ENCODE measurements around the gene ALB.

Gene ALB

DNA sequence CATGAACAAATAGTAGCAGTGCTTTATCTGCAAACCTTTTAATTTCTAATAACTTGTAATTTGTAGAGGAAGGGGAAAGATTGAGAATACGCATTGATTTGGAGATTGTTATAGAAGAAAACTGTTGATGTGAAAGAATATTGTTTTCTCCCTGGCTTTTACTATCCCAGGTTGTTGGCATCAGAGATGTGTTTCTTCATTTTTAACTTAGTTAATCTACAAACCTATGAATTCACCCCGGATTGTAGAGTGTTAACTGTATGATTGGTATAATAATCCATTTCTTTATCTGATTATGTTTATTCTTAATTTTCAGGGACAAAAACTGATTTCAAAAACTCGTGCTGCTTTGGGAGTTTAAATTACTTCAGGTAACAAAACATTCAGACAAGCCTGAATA, 50.8 kb downstream of the ALB start:
- no peak for DNase-seq
- Mint-ChIP-seq H3K27me3 (ENCODE audit: low read depth, poor library complexity) (no peaks in the 10 kb centered on the region), H3K36me3 (ENCODE audit: low read depth) (no peaks in the 10 kb centered on the region), H3K4me1 (peaks cover 7% of the 10 kb centered on the region), H3K9me3 (no peaks in the 10 kb centered on the region), H3K27ac (no peak overlapping the region), H3K4me3 (no peak overlapping the region)
- TF ChIP-seq, protein P1, sequence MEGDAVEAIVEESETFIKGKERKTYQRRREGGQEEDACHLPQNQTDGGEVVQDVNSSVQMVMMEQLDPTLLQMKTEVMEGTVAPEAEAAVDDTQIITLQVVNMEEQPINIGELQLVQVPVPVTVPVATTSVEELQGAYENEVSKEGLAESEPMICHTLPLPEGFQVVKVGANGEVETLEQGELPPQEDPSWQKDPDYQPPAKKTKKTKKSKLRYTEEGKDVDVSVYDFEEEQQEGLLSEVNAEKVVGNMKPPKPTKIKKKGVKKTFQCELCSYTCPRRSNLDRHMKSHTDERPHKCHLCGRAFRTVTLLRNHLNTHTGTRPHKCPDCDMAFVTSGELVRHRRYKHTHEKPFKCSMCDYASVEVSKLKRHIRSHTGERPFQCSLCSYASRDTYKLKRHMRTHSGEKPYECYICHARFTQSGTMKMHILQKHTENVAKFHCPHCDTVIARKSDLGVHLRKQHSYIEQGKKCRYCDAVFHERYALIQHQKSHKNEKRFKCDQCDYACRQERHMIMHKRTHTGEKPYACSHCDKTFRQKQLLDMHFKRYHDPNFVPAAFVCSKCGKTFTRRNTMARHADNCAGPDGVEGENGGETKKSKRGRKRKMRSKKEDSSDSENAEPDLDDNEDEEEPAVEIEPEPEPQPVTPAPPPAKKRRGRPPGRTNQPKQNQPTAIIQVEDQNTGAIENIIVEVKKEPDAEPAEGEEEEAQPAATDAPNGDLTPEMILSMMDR (IDR thresholded peaks at IDR 0.05), result no peak

DNA sequence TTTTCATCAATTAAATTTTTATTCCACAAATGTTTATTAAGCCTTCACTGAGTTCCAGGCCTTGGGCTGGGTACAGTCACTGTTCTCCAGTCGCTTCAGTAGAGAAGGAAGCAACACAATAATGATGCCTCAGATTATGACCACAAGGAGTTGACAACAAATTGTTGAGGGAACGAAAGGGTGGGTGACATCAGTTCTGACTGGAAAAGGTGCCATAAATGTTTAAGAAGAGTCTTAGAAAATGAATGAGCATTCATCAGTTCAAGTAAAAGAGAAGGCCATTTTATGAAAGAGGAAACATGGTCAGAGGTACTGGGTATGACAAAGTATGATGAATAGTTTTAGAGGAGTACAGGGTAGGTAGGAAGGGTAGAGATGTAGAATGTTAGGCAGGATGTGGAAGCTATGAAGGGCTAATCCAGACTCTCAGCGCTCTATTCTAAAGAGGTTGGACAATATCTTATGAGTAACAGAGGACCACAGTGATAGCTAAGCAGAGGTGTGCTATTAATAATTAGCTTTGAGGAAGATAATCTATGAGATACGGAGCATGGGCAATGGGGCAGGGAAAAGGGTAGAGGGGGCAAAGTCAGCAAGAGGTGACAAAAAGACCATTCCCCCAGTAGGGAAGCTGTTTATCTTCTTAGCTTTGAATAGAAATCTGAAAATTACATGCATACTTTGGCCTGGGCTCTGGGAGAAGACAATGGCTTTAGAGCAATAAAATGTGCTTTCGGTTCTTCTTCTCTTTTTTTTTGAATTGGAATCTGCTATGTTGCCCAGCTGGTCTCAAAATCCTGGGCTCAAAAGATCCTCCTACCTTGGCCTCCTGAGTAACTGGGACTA, 52.3 kb downstream of the ALB start:
- H3K27me3 Mint-ChIP-seq (ENCODE audit: low read depth, poor library complexity), result peaks cover 4% of the 10 kb centered on the region
- DNase-seq, result no peak
- H3K27ac Mint-ChIP-seq, result no peak overlapping the region
- no peaks in the 10 kb centered on the region for H3K36me3 Mint-ChIP-seq (ENCODE audit: low read depth)
- no peaks in the 10 kb centered on the region for H3K4me1 Mint-ChIP-seq
- TF ChIP-seq, protein P1 (IDR thresholded peaks at IDR 0.05), result no peak
- no peaks in the 10 kb centered on the region for H3K9me3 Mint-ChIP-seq
- H3K4me3 Mint-ChIP-seq, result no peak overlapping the region

DNA sequence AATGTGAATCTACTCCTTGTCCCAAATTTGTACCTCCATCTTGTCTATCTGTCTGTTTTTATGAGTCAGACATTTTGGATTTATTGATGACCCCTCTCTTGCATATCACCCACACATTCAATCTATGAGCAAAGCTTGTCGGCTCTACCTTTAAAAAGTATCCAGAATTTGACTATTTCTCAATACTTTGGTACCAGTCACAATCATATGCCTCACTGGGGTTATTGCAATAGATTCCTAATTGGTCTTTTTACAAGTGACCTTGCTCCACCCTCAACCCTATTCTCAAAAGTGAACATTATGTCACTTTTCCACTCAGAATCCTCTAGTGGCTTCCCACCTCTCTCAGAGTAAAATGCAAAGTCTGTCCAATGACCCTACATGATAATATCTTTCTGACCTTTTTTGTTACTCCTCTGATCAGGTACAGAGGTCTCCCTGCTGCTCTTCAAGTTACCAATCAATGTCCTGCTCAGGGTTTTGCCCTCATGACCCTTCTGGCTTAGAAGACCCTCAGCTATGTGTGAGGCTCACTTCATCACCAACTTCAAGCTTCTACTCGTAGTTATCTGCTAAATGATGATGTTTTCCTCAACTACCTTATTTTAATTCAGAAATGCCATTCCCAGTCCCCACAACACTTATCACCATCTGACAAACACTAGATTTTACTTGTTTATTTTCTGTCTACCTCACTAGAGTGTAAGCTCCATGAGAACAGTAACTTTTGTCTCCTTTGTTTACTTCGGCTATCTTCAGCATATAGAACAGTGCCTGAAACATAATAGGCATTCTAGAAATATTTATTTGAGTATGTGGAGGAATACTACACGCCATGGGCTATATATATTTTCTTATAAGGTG, 54.3 kb downstream of the ALB start:
- H3K36me3 Mint-ChIP-seq (ENCODE audit: low read depth), result no peaks in the 10 kb centered on the region
- H3K27me3 Mint-ChIP-seq (ENCODE audit: low read depth, poor library complexity), result peaks cover 4% of the 10 kb centered on the region
- H3K4me1 Mint-ChIP-seq, result no peaks in the 10 kb centered on the region
- no peak overlapping the region for H3K4me3 Mint-ChIP-seq
- H3K9me3 Mint-ChIP-seq, result no peaks in the 10 kb centered on the region
- TF ChIP-seq, protein P1 (IDR thresholded peaks at IDR 0.05), result no peak
- no peak overlapping the region for H3K27ac Mint-ChIP-seq
- no peak for DNase-seq

DNA sequence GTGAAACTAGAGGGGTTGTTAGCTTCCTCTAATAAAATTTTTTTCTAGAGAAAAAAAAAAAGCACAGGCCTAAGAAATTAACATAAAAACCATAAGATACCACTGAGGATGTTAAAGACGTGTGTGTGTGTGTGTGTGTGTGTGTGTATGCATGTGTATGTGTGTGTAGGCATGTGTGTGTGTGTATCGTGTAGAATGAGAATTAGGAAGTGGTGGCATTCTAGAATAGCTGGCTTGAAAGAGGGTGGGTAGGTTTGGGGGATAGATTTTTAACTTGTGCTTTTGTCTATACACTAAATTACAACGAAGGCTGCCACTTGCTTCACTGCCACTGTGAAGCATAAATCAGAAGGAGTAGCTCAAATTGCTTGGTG, 54.9 kb downstream of the ALB start:
- peaks cover 4% of the 10 kb centered on the region for H3K27me3 Mint-ChIP-seq (ENCODE audit: low read depth, poor library complexity)
- H3K4me1 Mint-ChIP-seq, result no peaks in the 10 kb centered on the region
- DNase-seq, result no peak
- no peaks in the 10 kb centered on the region for H3K36me3 Mint-ChIP-seq (ENCODE audit: low read depth)
- no peaks in the 10 kb centered on the region for H3K9me3 Mint-ChIP-seq
- no peak overlapping the region for H3K27ac Mint-ChIP-seq
- no peak overlapping the region for H3K4me3 Mint-ChIP-seq
- TF ChIP-seq, protein P1 (IDR thresholded peaks at IDR 0.05), result no peak

DNA sequence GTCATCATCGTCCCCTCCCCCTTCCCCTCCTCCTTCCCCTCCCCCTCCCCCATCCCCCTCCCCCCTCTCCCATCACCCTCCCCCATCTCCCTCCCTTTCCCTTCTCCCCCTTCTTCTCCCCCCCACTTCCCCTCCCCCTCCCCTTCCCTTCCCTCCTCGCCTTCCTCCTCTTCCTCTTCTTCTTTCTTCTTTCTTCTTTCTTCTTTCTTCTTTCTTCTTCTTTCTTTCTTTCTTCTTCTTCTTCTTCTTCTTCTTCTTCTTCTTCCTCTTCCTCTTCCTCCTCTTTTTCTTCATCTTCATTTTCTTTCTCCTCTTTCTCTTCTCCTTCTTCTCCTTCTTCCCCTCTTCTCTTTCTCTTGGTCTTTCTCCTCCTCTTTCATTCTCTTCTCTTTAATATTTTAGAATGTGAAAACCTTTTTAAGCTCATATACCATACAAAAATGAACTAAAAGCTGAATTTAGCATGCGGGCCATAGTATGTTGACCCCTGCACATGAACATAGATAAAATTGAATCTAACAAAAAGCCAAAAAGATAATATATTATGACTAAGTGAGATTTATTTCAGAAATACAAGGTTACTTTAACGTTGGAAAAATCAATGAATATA, 56.9 kb downstream of the ALB start:
- no peak for DNase-seq
- no peak overlapping the region for H3K4me3 Mint-ChIP-seq
- H3K36me3 Mint-ChIP-seq (ENCODE audit: low read depth), result no peaks in the 10 kb centered on the region
- H3K9me3 Mint-ChIP-seq, result no peaks in the 10 kb centered on the region
- H3K4me1 Mint-ChIP-seq, result no peaks in the 10 kb centered on the region
- H3K27ac Mint-ChIP-seq, result no peak overlapping the region
- TF ChIP-seq, protein P1 (IDR thresholded peaks at IDR 0.05), result no peak
- H3K27me3 Mint-ChIP-seq (ENCODE audit: low read depth, poor library complexity), result peaks cover 4% of the 10 kb centered on the region
